ENCODE results near the gene PLN.

PLN gene

GRCh38 chr6:118523216-118523615 is 24.9 kb upstream of the PLN start:
- TF ChIP-seq CTCF (IDR thresholded peaks at IDR 0.05; ENCODE audit: low read depth, low read length, missing control alignments): no peak
- DNase-seq (ENCODE audit: low read depth): no peak

GRCh38 chr6:118524686-118525085 is 23.4 kb upstream of the PLN start:
- H3K4me3 ChIP-seq (ENCODE audit: low read depth, low read length): no peak overlapping the region
- TF ChIP-seq CTCF (IDR thresholded peaks at IDR 0.05; ENCODE audit: low read depth, low read length, missing control alignments): no peak
- DNase-seq (ENCODE audit: low read depth): no peak

More at GRCh38 chr6:118523216-118523615, 24.9 kb upstream of the PLN start:
- no peak overlapping the region for H3K4me3 ChIP-seq (ENCODE audit: low read depth, low read length)

GRCh38 chr6:118525913-118526780 is 21.9 kb upstream of the PLN start:
- TF ChIP-seq CTCF (IDR thresholded peaks at IDR 0.05; ENCODE audit: low read depth, low read length, missing control alignments): no peak
- no peak for DNase-seq (ENCODE audit: low read depth)
- no peak overlapping the region for H3K4me3 ChIP-seq (ENCODE audit: low read depth, low read length)

- DNase-seq (ENCODE audit: low read depth): no peak
- TF ChIP-seq CTCF (IDR thresholded peaks at IDR 0.05; ENCODE audit: low read depth, low read length, missing control alignments): no peak
- no peak overlapping the region for H3K4me3 ChIP-seq (ENCODE audit: low read depth, low read length)
Observed at GRCh38 chr6:118528129-118528528, 20.0 kb upstream of the PLN start.

GRCh38 chr6:118529756-118530155 is 18.3 kb upstream of the PLN start:
- no peak for TF ChIP-seq CTCF (IDR thresholded peaks at IDR 0.05; ENCODE audit: low read depth, low read length, missing control alignments)
- no peak for DNase-seq (ENCODE audit: low read depth)
- H3K4me3 ChIP-seq (ENCODE audit: low read depth, low read length): no peak overlapping the region

GRCh38 chr6:118530942-118531341 is 17.2 kb upstream of the PLN start:
- H3K4me3 ChIP-seq (ENCODE audit: low read depth, low read length): no peak overlapping the region
- no peak for DNase-seq (ENCODE audit: low read depth)
- no peak for TF ChIP-seq CTCF (IDR thresholded peaks at IDR 0.05; ENCODE audit: low read depth, low read length, missing control alignments)

All from GM12864 (cell line).